GM12874 (cell line): ENCODE results near the gene STXBP6.

ENCODE experiments used
- TF ChIP-seq, protein P1 (sequence below): IDR thresholded peaks from 2 replicates; pipeline ENCODE4 v1.5.1; 2011; ENCODE audit warnings: low read depth, mild to moderate bottlenecking, control low read depth, low read length, moderate library complexity; ENCODE audit not compliant: insufficient read depth

The STXBP6 gene

DNA sequence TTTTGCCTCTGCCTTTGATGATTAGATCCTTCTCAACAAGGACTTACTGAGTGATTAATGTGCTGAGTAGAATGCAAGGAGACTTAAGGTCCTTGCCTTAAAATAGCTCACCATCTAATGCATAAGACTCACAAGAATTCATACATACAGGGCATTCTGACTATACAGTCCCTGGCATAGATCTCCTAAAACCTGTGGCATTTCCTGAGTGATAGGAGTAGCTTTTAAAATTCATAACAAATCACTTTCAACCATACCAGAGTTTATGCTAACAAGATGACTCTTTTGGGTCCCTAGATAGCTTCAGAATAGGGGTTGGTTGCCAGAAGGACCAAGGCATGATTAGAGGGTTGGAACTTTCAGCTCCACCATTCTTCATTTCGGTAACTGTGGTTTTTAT, 48.8 kb downstream of the STXBP6 start:
- TF ChIP-seq, protein P1, sequence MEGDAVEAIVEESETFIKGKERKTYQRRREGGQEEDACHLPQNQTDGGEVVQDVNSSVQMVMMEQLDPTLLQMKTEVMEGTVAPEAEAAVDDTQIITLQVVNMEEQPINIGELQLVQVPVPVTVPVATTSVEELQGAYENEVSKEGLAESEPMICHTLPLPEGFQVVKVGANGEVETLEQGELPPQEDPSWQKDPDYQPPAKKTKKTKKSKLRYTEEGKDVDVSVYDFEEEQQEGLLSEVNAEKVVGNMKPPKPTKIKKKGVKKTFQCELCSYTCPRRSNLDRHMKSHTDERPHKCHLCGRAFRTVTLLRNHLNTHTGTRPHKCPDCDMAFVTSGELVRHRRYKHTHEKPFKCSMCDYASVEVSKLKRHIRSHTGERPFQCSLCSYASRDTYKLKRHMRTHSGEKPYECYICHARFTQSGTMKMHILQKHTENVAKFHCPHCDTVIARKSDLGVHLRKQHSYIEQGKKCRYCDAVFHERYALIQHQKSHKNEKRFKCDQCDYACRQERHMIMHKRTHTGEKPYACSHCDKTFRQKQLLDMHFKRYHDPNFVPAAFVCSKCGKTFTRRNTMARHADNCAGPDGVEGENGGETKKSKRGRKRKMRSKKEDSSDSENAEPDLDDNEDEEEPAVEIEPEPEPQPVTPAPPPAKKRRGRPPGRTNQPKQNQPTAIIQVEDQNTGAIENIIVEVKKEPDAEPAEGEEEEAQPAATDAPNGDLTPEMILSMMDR: no peak

GRCh38 chr14:24999157-24999556, 50.8 kb downstream of the STXBP6 start:
- TF ChIP-seq, protein P1: no peak

DNA sequence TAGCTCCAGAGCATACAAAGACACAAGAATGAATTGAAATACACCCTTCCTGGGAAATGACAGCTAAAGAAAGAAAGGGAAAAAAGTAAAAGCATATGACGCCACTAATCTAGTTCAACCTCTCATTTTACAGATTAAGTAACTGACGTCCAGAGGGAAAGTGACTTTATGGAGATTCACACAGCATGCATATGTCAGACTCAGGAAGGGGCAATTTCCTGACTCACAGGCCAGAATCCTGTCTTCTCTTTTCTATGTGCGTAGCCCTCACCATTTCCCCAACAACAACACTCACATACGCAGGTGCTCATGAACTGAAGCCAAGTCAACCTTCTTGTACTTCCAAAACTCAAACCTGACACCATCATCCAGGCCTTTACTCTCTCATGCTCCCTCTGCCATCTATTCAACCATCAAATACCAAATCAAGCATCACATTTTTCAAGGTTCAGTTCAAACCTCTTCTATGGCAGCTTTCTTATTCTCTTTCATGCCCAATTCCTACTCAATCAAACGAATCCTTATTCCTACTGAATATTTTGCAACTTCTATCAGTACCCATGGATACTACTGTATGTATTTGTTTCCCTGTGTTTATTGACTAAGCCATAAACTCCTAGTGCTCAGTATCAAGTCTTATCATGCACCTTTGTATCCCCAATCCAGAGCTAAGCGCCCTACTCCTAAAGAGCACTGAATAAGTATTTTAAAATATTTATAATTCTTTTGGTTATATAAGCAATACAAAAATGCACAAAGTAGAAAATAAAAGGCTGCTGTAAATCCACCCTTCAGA, 52.8 kb downstream of the STXBP6 start:
- TF ChIP-seq, protein P1: no peak

DNA sequence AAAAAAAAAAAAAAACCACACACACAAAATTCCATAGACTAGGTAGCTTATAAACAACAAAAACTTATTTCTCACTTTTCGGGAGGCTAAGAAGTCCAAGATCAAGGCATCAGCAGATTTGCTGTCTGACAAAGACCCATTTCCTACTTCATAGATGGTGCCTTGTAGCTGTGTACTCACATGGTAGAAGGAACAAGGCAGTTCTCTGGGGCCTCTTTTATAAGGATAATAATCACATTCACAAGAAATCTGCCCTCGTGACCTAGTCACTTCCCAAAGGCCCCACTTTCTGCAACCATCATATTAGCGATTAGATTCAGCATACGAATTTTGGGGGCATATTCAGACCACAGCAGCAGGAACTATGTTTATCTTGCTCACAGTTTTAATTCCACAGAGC, 54.9 kb downstream of the STXBP6 start:
- TF ChIP-seq, protein P1: no peak

DNA sequence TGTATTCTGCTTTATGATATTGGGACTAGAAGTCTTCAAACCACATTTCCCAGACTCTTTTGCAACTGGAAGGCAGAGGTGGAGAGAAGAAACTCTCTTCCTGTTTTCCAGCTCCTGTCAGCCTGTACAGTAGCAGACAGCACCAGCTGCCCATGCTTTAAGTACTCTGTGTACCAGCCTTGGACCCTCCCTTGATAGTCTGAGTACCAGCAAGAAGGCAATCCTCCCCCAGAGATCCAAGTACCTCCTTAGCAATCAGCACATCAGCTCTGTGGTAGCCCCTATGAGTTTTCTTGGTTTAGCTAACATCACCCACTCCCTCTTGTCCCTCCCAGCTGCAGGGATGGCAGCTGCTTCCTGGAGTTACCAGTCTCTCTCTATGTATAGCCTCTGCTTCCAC, 56.3 kb downstream of the STXBP6 start:
- TF ChIP-seq, protein P1: no peak

DNA sequence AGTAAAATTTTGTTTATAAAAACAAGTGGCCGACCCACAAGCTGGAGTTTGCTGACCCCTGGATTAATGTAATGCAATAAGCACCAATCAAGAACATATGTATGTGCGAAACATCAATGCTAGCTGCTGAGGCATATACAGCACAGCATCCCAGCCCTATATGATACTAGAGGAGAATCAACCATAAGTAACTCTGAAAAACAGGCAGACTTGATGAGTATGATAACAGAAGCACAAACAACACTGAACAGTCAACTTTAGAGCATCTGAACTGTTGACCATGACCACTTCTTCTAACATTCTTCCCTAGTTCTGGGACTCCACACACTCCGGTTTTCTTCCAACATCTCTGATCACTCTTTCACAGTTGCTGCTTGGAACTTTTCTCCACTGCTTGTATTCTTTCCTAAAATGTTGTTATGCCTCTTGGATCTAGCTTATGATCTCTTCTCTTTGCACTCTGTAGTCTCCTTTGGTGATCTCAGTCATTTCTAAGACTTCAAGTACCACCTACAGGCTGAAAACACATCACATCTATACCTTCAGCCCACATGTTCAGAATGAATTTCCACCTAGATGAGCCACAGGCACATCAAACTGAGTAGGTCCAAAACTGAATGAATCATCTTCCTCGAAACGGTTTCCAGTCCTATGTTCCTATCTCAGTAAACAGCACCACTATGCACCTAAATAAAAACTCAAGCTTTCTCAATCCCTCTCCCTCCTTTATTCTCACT, 57.2 kb downstream of the STXBP6 start:
- TF ChIP-seq, protein P1: no peak

GRCh38 chr14:24991821-24992220, 58.1 kb downstream of the STXBP6 start:
- TF ChIP-seq, protein P1: no peak
